ENCODE results near the gene BCL2. TPM values are rescaled to one million over a fixed set of nuclear protein-coding genes. Genes with fewer than 3 reads are reported as not detected.

Gene BCL2
- total RNA-seq, 2 experiments from 2014 or later, result 1.4 to 2.5 TPM

- intact Hi-C loops (cut with micrococcal nuclease; ENCODE audit: unreplicated experiment), result no loop called here
- CTCF ChIA-PET (ENCODE audit: unreplicated experiment), result no interaction called here
Measured at GRCh38 chr18:63113899-63114565, 205.5 kb downstream of the BCL2 start.

GRCh38 chr18:63112706-63113105 lies 206.9 kb downstream of the BCL2 start:
- no peaks in the 10 kb centered on the region for H3K36me3 ChIP-seq (ENCODE audit: insufficient read depth, low read length)
- intact Hi-C loops (cut with micrococcal nuclease; ENCODE audit: unreplicated experiment), result no loop called here
- no peaks in the 10 kb centered on the region for H3K9me3 ChIP-seq (ENCODE audit: low read length)
- DNase-seq (ENCODE audit: low spot score), result no peak
- no TSS peak for BruUV-seq (replicated peaks)
- no peaks in the 10 kb centered on the region for H3K79me2 ChIP-seq (ENCODE audit: insufficient read depth, low read depth, low read length)
- H4K20me1 ChIP-seq (ENCODE audit: insufficient read depth, low read length), result no peaks in the 10 kb centered on the region
- H3K27ac ChIP-seq (ENCODE audit: low read depth, low read length, poor library complexity, severe bottlenecking), result no peak overlapping the region
- no peaks in the 10 kb centered on the region for H3K9me2 ChIP-seq (ENCODE audit: insufficient read depth, low read length)
- no peak for TF ChIP-seq CTCF (conservative IDR thresholded peaks at IDR 0.05; ENCODE audit: low read length)
- TF ChIP-seq EZH2phosphoT487 (IDR thresholded peaks at IDR 0.05; ENCODE audit: borderline replicate concordance, low read depth, low read length), result no peak
- no peak overlapping the region for H3K4me3 ChIP-seq (ENCODE audit: low read depth, low read length, poor library complexity, severe bottlenecking)
- POLR2A ChIA-PET, result no interaction called here
- no peaks in the 10 kb centered on the region for H3K4me1 ChIP-seq (ENCODE audit: insufficient read depth, low read length, poor library complexity, severe bottlenecking)
- H2AFZ ChIP-seq (ENCODE audit: low read length), result no peak overlapping the region
- no peak overlapping the region for H3K4me2 ChIP-seq (ENCODE audit: low read length)
- CTCF ChIA-PET (ENCODE audit: unreplicated experiment), result no interaction called here

More at GRCh38 chr18:63113899-63114565, 205.5 kb downstream of the BCL2 start:
- H3K27ac ChIP-seq (ENCODE audit: low read depth, low read length, poor library complexity, severe bottlenecking), result no peak overlapping the region
- H3K4me3 ChIP-seq (ENCODE audit: low read depth, low read length, poor library complexity, severe bottlenecking), result no peak overlapping the region
- BruUV-seq (replicated peaks), result no TSS peak
- no peaks in the 10 kb centered on the region for H3K36me3 ChIP-seq (ENCODE audit: insufficient read depth, low read length)
- H3K4me1 ChIP-seq (ENCODE audit: insufficient read depth, low read length, poor library complexity, severe bottlenecking), result no peaks in the 10 kb centered on the region
- TF ChIP-seq CTCF (conservative IDR thresholded peaks at IDR 0.05; ENCODE audit: low read length) (no peak), EZH2phosphoT487 (IDR thresholded peaks at IDR 0.05; ENCODE audit: borderline replicate concordance, low read depth, low read length) (no peak)
- no peak overlapping the region for H3K4me2 ChIP-seq (ENCODE audit: low read length)
- no peak for DNase-seq (ENCODE audit: low spot score)
- no peaks in the 10 kb centered on the region for H4K20me1 ChIP-seq (ENCODE audit: insufficient read depth, low read length)
- no peaks in the 10 kb centered on the region for H3K79me2 ChIP-seq (ENCODE audit: insufficient read depth, low read depth, low read length)
- POLR2A ChIA-PET, result interaction anchor here (0.5 kb wide), 2 partner anchors 170 to 359 kb away, joined by 4 to 5 read pairs; no protein-coding TSS in a partner anchor
- H3K9me2 ChIP-seq (ENCODE audit: insufficient read depth, low read length), result no peaks in the 10 kb centered on the region
- no peak overlapping the region for H2AFZ ChIP-seq (ENCODE audit: low read length)
- no peaks in the 10 kb centered on the region for H3K9me3 ChIP-seq (ENCODE audit: low read length)

- H3K79me2 ChIP-seq (ENCODE audit: insufficient read depth, low read depth, low read length), result no peaks in the 10 kb centered on the region
- H3K9me2 ChIP-seq (ENCODE audit: insufficient read depth, low read length), result no peaks in the 10 kb centered on the region
- BruUV-seq (replicated peaks), result no TSS peak
- H3K4me2 ChIP-seq (ENCODE audit: low read length), result no peak overlapping the region
- TF ChIP-seq CTCF (conservative IDR thresholded peaks at IDR 0.05; ENCODE audit: low read length), result no peak
- no peak for TF ChIP-seq EZH2phosphoT487 (IDR thresholded peaks at IDR 0.05; ENCODE audit: borderline replicate concordance, low read depth, low read length)
- no peak overlapping the region for H3K4me3 ChIP-seq (ENCODE audit: low read depth, low read length, poor library complexity, severe bottlenecking)
- CTCF ChIA-PET (ENCODE audit: unreplicated experiment), result no interaction called here
- POLR2A ChIA-PET, result no interaction called here
- H2AFZ ChIP-seq (ENCODE audit: low read length), result no peak overlapping the region
- no peaks in the 10 kb centered on the region for H3K4me1 ChIP-seq (ENCODE audit: insufficient read depth, low read length, poor library complexity, severe bottlenecking)
- intact Hi-C loops (cut with micrococcal nuclease; ENCODE audit: unreplicated experiment), result no loop called here
- peak; percentile 1 for DNase-seq (ENCODE audit: low spot score)
- no peaks in the 10 kb centered on the region for H3K36me3 ChIP-seq (ENCODE audit: insufficient read depth, low read length)
- no peaks in the 10 kb centered on the region for H3K9me3 ChIP-seq (ENCODE audit: low read length)
- no peak overlapping the region for H3K27ac ChIP-seq (ENCODE audit: low read depth, low read length, poor library complexity, severe bottlenecking)
- no peaks in the 10 kb centered on the region for H4K20me1 ChIP-seq (ENCODE audit: insufficient read depth, low read length)
Measured at GRCh38 chr18:63111671-63112402, 207.7 kb downstream of the BCL2 start.
